ENCODE measurements around the gene SMPD3.

SMPD3 gene

GRCh38 chr16:68332411-68333121 is 115.7 kb downstream of the SMPD3 start:
- peaks cover 3% of the 10 kb centered on the region for H3K36me3 ChIP-seq (replicated peaks)
- H3K27me3 ChIP-seq (replicated peaks): no peaks in the 10 kb centered on the region
- in situ Hi-C loops (cut with HindIII; ENCODE audit: low pct_ligation_motif_present, low sequenced_read_pairs): no loop called here
- DNase-seq: peak; percentile 69
- H3K4me3 ChIP-seq (ENCODE audit: low read depth, low read length): no peak overlapping the region
- TF ChIP-seq CTCF (IDR thresholded peaks at IDR 0.05; ENCODE audit: low read depth, low read length, missing control alignments): no peak
- peak overlapping the region; percentile 79 for H3K27ac ChIP-seq

GRCh38 chr16:68331879-68332410 is 116.4 kb downstream of the SMPD3 start:
- no peak for TF ChIP-seq CTCF (IDR thresholded peaks at IDR 0.05; ENCODE audit: low read depth, low read length, missing control alignments)

GRCh38 chr16:68328860-68329390 is 119.4 kb downstream of the SMPD3 start:
- TF ChIP-seq CTCF (IDR thresholded peaks at IDR 0.05; ENCODE audit: low read depth, low read length, missing control alignments): no peak
- in situ Hi-C loops (cut with HindIII; ENCODE audit: low pct_ligation_motif_present, low sequenced_read_pairs): no loop called here
- no peak for DNase-seq
- no peak overlapping the region for H3K27ac ChIP-seq
- H3K36me3 ChIP-seq (replicated peaks): peaks cover 6% of the 10 kb centered on the region
- H3K27me3 ChIP-seq (replicated peaks): no peaks in the 10 kb centered on the region
- H3K4me3 ChIP-seq (ENCODE audit: low read depth, low read length): no peak overlapping the region

More at GRCh38 chr16:68331879-68332410, 116.4 kb downstream of the SMPD3 start:
- Histone ChIP-seq H3K27ac (peak overlapping the region; percentile 79), H3K4me3 (ENCODE audit: low read depth, low read length) (no peak overlapping the region), H3K27me3 (replicated peaks) (no peaks in the 10 kb centered on the region), H3K36me3 (replicated peaks) (no peaks in the 10 kb centered on the region)
- peak; percentile 32 for DNase-seq
- in situ Hi-C loops (cut with HindIII; ENCODE audit: low pct_ligation_motif_present, low sequenced_read_pairs): no loop called here

GRCh38 chr16:68328151-68328859 is 120.0 kb downstream of the SMPD3 start:
- Histone ChIP-seq H3K4me3 (ENCODE audit: low read depth, low read length) (no peak overlapping the region), H3K36me3 (replicated peaks) (peaks cover 6% of the 10 kb centered on the region), H3K27ac (no peak overlapping the region), H3K27me3 (replicated peaks) (no peaks in the 10 kb centered on the region)
- DNase-seq: peak; percentile 77
- in situ Hi-C loops (cut with HindIII; ENCODE audit: low pct_ligation_motif_present, low sequenced_read_pairs): no loop called here
- peak; percentile 94 for TF ChIP-seq CTCF (IDR thresholded peaks at IDR 0.05; ENCODE audit: low read depth, low read length, missing control alignments)

GRCh38 chr16:68324780-68325357 is 123.4 kb downstream of the SMPD3 start:
- in situ Hi-C loops (cut with HindIII; ENCODE audit: low pct_ligation_motif_present, low sequenced_read_pairs): no loop called here
- Histone ChIP-seq H3K27me3 (replicated peaks) (no peaks in the 10 kb centered on the region), H3K4me3 (ENCODE audit: low read depth, low read length) (no peak overlapping the region), H3K36me3 (replicated peaks) (peaks cover 6% of the 10 kb centered on the region), H3K27ac (no peak overlapping the region)
- no peak for TF ChIP-seq CTCF (IDR thresholded peaks at IDR 0.05; ENCODE audit: low read depth, low read length, missing control alignments)
- DNase-seq: no peak

All from brain microvascular endothelial cell (primary cell).